HCT116 (cell line): ENCODE results near the gene GPRC5C. TPM values are rescaled to one million over a fixed set of nuclear protein-coding genes. Genes with fewer than 3 reads are reported as not detected.

Experiments used
- ATAC-seq: fragments of 200-7000 bp; cut with Tn5 transposase; 2 replicates; pipeline ENCODE4 v1.9.1; 2020; ENCODE audit warnings: mild to moderate bottlenecking, moderate library complexity
- BruUV-seq: library from RNA; stranded (reverse); fragments of 400-500 nt; replicated peaks from 2 replicates; lab custom pipeline; 2021; lab: Mats Ljungman, UMichigan
- CTCF ChIA-PET: fragments of 300-600 bp; sonication (Branson Sonifier 250); formaldehyde crosslinking; loops from one replicate; lab custom pipeline; 2021; ENCODE audit warnings: antibody characterized with exemption; lab: Charles Lee
- POLR2A ChIA-PET: fragments of 300-600, 350-600 bp; sonication (Branson Sonifier 250); formaldehyde crosslinking; loops from one replicate; lab custom pipeline; 2021; ENCODE audit warnings: antibody characterized with exemption; lab: Charles Lee
- RAD21 ChIA-PET, 2 experiments: fragments of 300-600 bp; sonication (Branson Sonifier 250); formaldehyde crosslinking; loops; one replicate each; lab custom pipeline; 2023; ENCODE audit warnings: low total read pairs in 2 of 2; ENCODE audit not compliant: uncharacterized antibody in 2 of 2, unreplicated experiment in 2 of 2, low non-redundant PET in 1 of 2; lab: Charles Lee
- DNase-seq: peaks from one replicate; pipeline ENCODE4 v3.0.0-alpha.2; 2010; ENCODE audit warnings: low read depth, low spot score
- H2AFZ ChIP-seq: fragments of 200-600 bp; shearing (Covaris generic), sonication (generic); 2 replicates; pipeline ENCODE4 v1.6.1; 2017; ENCODE audit warnings: low read depth, mixed run types, mixed read lengths, antibody characterized with exemption, low read length; ENCODE audit not compliant: poor library complexity, severe bottlenecking
- H3K27ac ChIP-seq: 2 replicates; pipeline ENCODE4 v1.5.1; 2012; ENCODE audit warnings: low read depth, low read length
- H3K27me3 ChIP-seq: fragments of 200-600 bp; sonication (generic); 2 replicates; pipeline ENCODE4 v1.6.1; 2016; ENCODE audit warnings: mixed run types, low read length, mixed read lengths; ENCODE audit not compliant: insufficient read depth
- H3K36me3 ChIP-seq, 2 experiments: fragments of 200-500 bp in 1 of 2; fragments of 200-600 bp in 1 of 2; sonication (Bioruptor generic) in 1 of 2; sonication (generic) in 1 of 2; 2 replicates each; pipeline versions ENCODE4 v1.5.1 to v1.6.1; 2014 to 2016; ENCODE audit warnings: low read length in 2 of 2, inconsistent platforms in 1 of 2, mixed read lengths in 1 of 2, mixed run types in 1 of 2; ENCODE audit not compliant: insufficient read depth in 2 of 2, control insufficient read depth in 1 of 2
- H3K4me1 ChIP-seq, 2 experiments: fragments of 200-600 bp in 1 of 2; sonication (generic) in 1 of 2; 2 replicates each; pipeline versions ENCODE4 v1.5.1 to v1.6.1; 2012 to 2017; ENCODE audit warnings: low read length in 2 of 2, inconsistent platforms in 1 of 2, mild to moderate bottlenecking in 1 of 2, mixed read lengths in 1 of 2, mixed run types in 1 of 2, moderate library complexity in 1 of 2; ENCODE audit not compliant: insufficient read depth in 2 of 2, control insufficient read depth in 1 of 2
- H3K4me2 ChIP-seq: fragments of 200-600 bp; sonication (generic); 2 replicates; pipeline ENCODE4 v1.6.1; 2017; ENCODE audit warnings: mixed run types, low read length, mixed read lengths
- H3K4me3 ChIP-seq, 2 experiments: fragments of 200-600 bp in 1 of 2; sonication (generic) in 1 of 2; replicated peaks in 1 of 2; 2 replicates each; pipeline ENCODE4 v1.5.1; 2011 to 2016; ENCODE audit warnings: low read length in 2 of 2, control low read depth in 1 of 2, low read depth in 1 of 2, mild to moderate bottlenecking in 1 of 2, mixed read lengths in 1 of 2, mixed run types in 1 of 2
- H3K79me2 ChIP-seq: fragments of 200-600 bp; sonication (generic); 2 replicates; pipeline ENCODE4 v1.6.1; 2017; ENCODE audit warnings: mild to moderate bottlenecking, mixed run types, low read length, moderate library complexity, mixed read lengths; ENCODE audit not compliant: insufficient read depth
- H3K9ac ChIP-seq: fragments of 200-600 bp; sonication (generic); 2 replicates; pipeline ENCODE4 v1.6.1; 2016; ENCODE audit warnings: low read length, mixed read lengths
- H3K9me2 ChIP-seq: fragments of 200-600 bp; sonication (generic), shearing (Covaris generic); 2 replicates; pipeline ENCODE4 v1.6.1; 2017; ENCODE audit warnings: mixed run types, mild to moderate bottlenecking, moderate library complexity; ENCODE audit not compliant: insufficient read depth
- H3K9me3 ChIP-seq, 2 experiments: fragments of 200-500 bp in 1 of 2; fragments of 200-600 bp in 1 of 2; sonication (Bioruptor generic) in 1 of 2; sonication (generic) in 1 of 2; 2 replicates each; pipeline ENCODE4 v1.6.1; 2014 to 2017; ENCODE audit warnings: low read length in 2 of 2, mixed read lengths in 2 of 2, inconsistent platforms in 1 of 2, low read depth in 1 of 2, mild to moderate bottlenecking in 1 of 2, mixed run types in 1 of 2, moderate library complexity in 1 of 2; ENCODE audit not compliant: control insufficient read depth in 1 of 2, insufficient read depth in 1 of 2
- H4K20me1 ChIP-seq: fragments of 200-600 bp; sonication (generic), shearing (Covaris generic); 2 replicates; pipeline ENCODE4 v1.6.1; 2017; ENCODE audit warnings: mixed run types, mild to moderate bottlenecking, moderate library complexity; ENCODE audit not compliant: insufficient read depth
- ATF3 ChIP-seq: IDR thresholded peaks from 2 replicates; pipeline ENCODE4 v1.6.1; 2012
- CBX3 ChIP-seq: IDR thresholded peaks from 2 replicates; pipeline ENCODE4 v1.6.1; 2012; ENCODE audit warnings: low read depth
- CEBPB ChIP-seq: IDR thresholded peaks from 2 replicates; pipeline ENCODE4 v1.6.1; 2012; ENCODE audit warnings: low read depth
- EGR1 ChIP-seq: IDR thresholded peaks from 2 replicates; pipeline ENCODE4 v1.6.1; 2012; ENCODE audit warnings: low read depth
- ELF1 ChIP-seq: IDR thresholded peaks from 2 replicates; pipeline ENCODE4 v1.6.1; 2012; ENCODE audit warnings: low read depth, borderline replicate concordance
- EZH2 ChIP-seq: fragments of 200-600 bp; sonication (generic); IDR thresholded peaks from 2 replicates; pipeline ENCODE4 v1.6.1; 2017; ENCODE audit warnings: antibody characterized with exemption, mixed run types
- EZH2phosphoT487 ChIP-seq: fragments of 200-600 bp; IDR thresholded peaks from 2 replicates; pipeline ENCODE4 v1.6.1; 2018; ENCODE audit warnings: antibody characterized with exemption, borderline replicate concordance
- FOSL1 ChIP-seq: IDR thresholded peaks from 2 replicates; pipeline ENCODE4 v1.6.1; 2012; ENCODE audit warnings: low read depth
- JUND ChIP-seq: IDR thresholded peaks from 2 replicates; pipeline ENCODE4 v1.6.1; 2012
- POLR2AphosphoS5 ChIP-seq: IDR thresholded peaks from 2 replicates; pipeline ENCODE4 v1.6.1; 2011; ENCODE audit warnings: mild to moderate bottlenecking, low read depth, low read length, moderate library complexity
- RAD21 ChIP-seq: IDR thresholded peaks from 2 replicates; pipeline ENCODE4 v1.6.1; 2012; ENCODE audit warnings: low read depth, mild to moderate bottlenecking
- REST ChIP-seq: IDR thresholded peaks from 2 replicates; pipeline ENCODE4 v1.6.1; 2012; ENCODE audit warnings: low read depth
- SIN3A ChIP-seq: IDR thresholded peaks from 2 replicates; pipeline ENCODE4 v1.6.1; 2012; ENCODE audit warnings: low read depth
- SP1 ChIP-seq: IDR thresholded peaks from 2 replicates; pipeline ENCODE4 v1.6.1; 2012; ENCODE audit warnings: low read depth
- TCF7L2 ChIP-seq: IDR thresholded peaks from 2 replicates; pipeline ENCODE4 v1.7.0; 2011; ENCODE audit warnings: borderline replicate concordance, inconsistent platforms; ENCODE audit not compliant: insufficient read depth, insufficient read length; ENCODE audit errors: extremely low read depth
- ZBTB33 ChIP-seq: IDR thresholded peaks from 2 replicates; pipeline ENCODE4 v1.6.1; 2011; ENCODE audit warnings: mild to moderate bottlenecking, low read length, moderate library complexity; ENCODE audit not compliant: insufficient replicate concordance; ENCODE audit errors: extremely low read depth
- ZFX ChIP-seq: fragments of 450-650 bp; IDR thresholded peaks from 2 replicates; pipeline ENCODE4 v1.6.1; 2017
- ZNF274 ChIP-seq: fragments of 200-500 bp; sonication (Bioruptor generic); IDR thresholded peaks from 2 replicates; pipeline ENCODE4 v1.6.1; 2014; ENCODE audit warnings: mild to moderate bottlenecking, low read depth, low read length, inconsistent platforms
- intact Hi-C: fragments of 100-400 bp; cut with micrococcal nuclease; formaldehyde crosslinking; loops from 2 replicates; pipeline ENCODE4 v1.10.0; 2022
- total RNA-seq: library from RNA; stranded (reverse); gene quantifications from one replicate; pipeline ENCODE4 v1.2.1, GENCODE V29; 2021; ENCODE audit not compliant: unreplicated experiment
- TF ChIP-seq, protein P1 (sequence below): IDR thresholded peaks from 2 replicates; pipeline ENCODE4 v1.6.1; 2012
- TF ChIP-seq, protein P2 (sequence below), 3 experiments: fragments of 200-600 bp in 1 of 3; sonication (generic) in 1 of 3; IDR thresholded peaks in 2 of 3; conservative IDR thresholded peaks in 1 of 3; 2 replicates each; pipeline ENCODE4 v1.5.1; 2012 to 2017; ENCODE audit warnings: low read depth in 2 of 3, low read length in 2 of 3, antibody characterized with exemption in 1 of 3, borderline replicate concordance in 1 of 3, control low read depth in 1 of 3, mild to moderate bottlenecking in 1 of 3, mixed read lengths in 1 of 3, mixed run types in 1 of 3, moderate library complexity in 1 of 3; ENCODE audit not compliant: insufficient read depth in 1 of 3

The GPRC5C gene
- total RNA-seq, 1 experiment from 2014 or later = 54.4 TPM

GRCh38 chr17:74442291-74442669, 10.4 kb downstream of the GPRC5C start:
- no peaks in the 10 kb centered on the region for H3K79me2 ChIP-seq
- H3K4me2 ChIP-seq = peak overlapping the region; percentile 80
- peak overlapping the region; percentile 84 for H3K27ac ChIP-seq
- intact Hi-C loops = loop anchor here (5.0 kb wide), 1 partner anchor 230 kb away; the partner anchor contains the start of gene TTYH2
- BruUV-seq = no TSS peak
- peak overlapping the region; percentile 39 to 54 for H3K4me3 ChIP-seq
- ChIA-PET CTCF (interaction anchor here (0.9 to 1.7 kb wide), 2 partner anchors 25 to 63 kb away, joined by 3 to 4 read pairs; no protein-coding TSS in a partner anchor), RAD21 (no interaction called here), POLR2A (no interaction called here)
- H3K36me3 ChIP-seq = peaks cover 9 to 17% of the 10 kb centered on the region in 2 experiments; a peak in 3 of 4 replicates
- H3K9me3 ChIP-seq = peaks cover 7 to 10% of the 10 kb centered on the region in 2 experiments; a peak in 3 of 4 replicates
- DNase-seq (no peak), ATAC-seq (no peak)
- no peaks in the 10 kb centered on the region for H3K27me3 ChIP-seq
- no peak overlapping the region for H2AFZ ChIP-seq
- no peaks in the 10 kb centered on the region for H4K20me1 ChIP-seq
- peak overlapping the region; percentile 58 for H3K9ac ChIP-seq
- no peak for TF ChIP-seq ATF3
- TF ChIP-seq SIN3A = no peak
- no peak for TF ChIP-seq CBX3
- no peak for TF ChIP-seq ELF1
- TF ChIP-seq EZH2phosphoT487 = no peak
- TF ChIP-seq ZBTB33 = no peak
- TF ChIP-seq REST = no peak
- TF ChIP-seq EGR1 = no peak
- no peak for TF ChIP-seq EZH2
- TF ChIP-seq JUND = no peak
- no peak for TF ChIP-seq SP1
- TF ChIP-seq, protein P1, sequence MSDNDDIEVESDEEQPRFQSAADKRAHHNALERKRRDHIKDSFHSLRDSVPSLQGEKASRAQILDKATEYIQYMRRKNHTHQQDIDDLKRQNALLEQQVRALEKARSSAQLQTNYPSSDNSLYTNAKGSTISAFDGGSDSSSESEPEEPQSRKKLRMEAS = no peak
- no peak for TF ChIP-seq POLR2AphosphoS5
- TF ChIP-seq ZNF274 = no peak
- TF ChIP-seq FOSL1 = no peak
- no peak for TF ChIP-seq CEBPB
- TF ChIP-seq, protein P2, sequence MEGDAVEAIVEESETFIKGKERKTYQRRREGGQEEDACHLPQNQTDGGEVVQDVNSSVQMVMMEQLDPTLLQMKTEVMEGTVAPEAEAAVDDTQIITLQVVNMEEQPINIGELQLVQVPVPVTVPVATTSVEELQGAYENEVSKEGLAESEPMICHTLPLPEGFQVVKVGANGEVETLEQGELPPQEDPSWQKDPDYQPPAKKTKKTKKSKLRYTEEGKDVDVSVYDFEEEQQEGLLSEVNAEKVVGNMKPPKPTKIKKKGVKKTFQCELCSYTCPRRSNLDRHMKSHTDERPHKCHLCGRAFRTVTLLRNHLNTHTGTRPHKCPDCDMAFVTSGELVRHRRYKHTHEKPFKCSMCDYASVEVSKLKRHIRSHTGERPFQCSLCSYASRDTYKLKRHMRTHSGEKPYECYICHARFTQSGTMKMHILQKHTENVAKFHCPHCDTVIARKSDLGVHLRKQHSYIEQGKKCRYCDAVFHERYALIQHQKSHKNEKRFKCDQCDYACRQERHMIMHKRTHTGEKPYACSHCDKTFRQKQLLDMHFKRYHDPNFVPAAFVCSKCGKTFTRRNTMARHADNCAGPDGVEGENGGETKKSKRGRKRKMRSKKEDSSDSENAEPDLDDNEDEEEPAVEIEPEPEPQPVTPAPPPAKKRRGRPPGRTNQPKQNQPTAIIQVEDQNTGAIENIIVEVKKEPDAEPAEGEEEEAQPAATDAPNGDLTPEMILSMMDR (IDR thresholded peaks at IDR 0.05 in 2 of 3, conservative IDR thresholded peaks at IDR 0.05 in 1 of 3; ENCODE audit: borderline replicate concordance in 1 of 3, insufficient read depth in 1 of 3, low read depth in 2 of 3, low read length in 2 of 3) = no peak
- TF ChIP-seq ZFX = no peak
- TF ChIP-seq TCF7L2 = no peak
- TF ChIP-seq RAD21 = no peak
- H3K4me1 ChIP-seq = peaks cover 24 to 26% of the 10 kb centered on the region in 2 experiments
- H3K9me2 ChIP-seq = no peaks in the 10 kb centered on the region
